Activated B cell treated with CpG ODN at 0.5 μM for 24 hours (primary cell): Measurements from ENCODE around the gene TCF12. TPM values are rescaled to one million over a fixed set of nuclear protein-coding genes. Genes with fewer than 3 reads are reported as not detected.

ENCODE experiments used
- ATAC-seq: fragments of 200-7000 bp; cut with Tn5 transposase; one replicate; pipeline ENCODE4 v1.10.0; 2021; ENCODE audit warnings: low read depth, mild to moderate bottlenecking, moderate library complexity
- CTCF ChIA-PET: fragments of 350-600 bp; sonication (Branson Sonifier 250); formaldehyde crosslinking; loops from one replicate; lab custom pipeline; 2021; ENCODE audit warnings: antibody characterized with exemption; lab: Charles Lee
- POLR2A ChIA-PET: fragments of 350-600 bp; sonication (Branson Sonifier 250); formaldehyde crosslinking; loops from one replicate; lab custom pipeline; 2021; ENCODE audit warnings: antibody characterized with exemption; lab: Charles Lee
- DNase-seq: peaks from one replicate; pipeline ENCODE4 v3.0.0; 2022
- H3K27ac Mint-ChIP-seq: one replicate; pipeline ENCODE4 v1.8.0; 2020; ENCODE audit warnings: mixed read lengths
- H3K27me3 Mint-ChIP-seq: one replicate; pipeline ENCODE4 v1.8.0; 2021; ENCODE audit warnings: mixed read lengths
- H3K36me3 Mint-ChIP-seq: one replicate; pipeline ENCODE4 v1.8.0; 2021; ENCODE audit warnings: low read depth, mixed read lengths
- H3K4me1 Mint-ChIP-seq: one replicate; pipeline ENCODE4 v1.8.0; 2021; ENCODE audit warnings: mixed read lengths
- H3K4me3 Mint-ChIP-seq: one replicate; pipeline ENCODE4 v1.8.0; 2020; ENCODE audit warnings: mild to moderate bottlenecking, mixed read lengths
- H3K9me3 Mint-ChIP-seq: one replicate; pipeline ENCODE4 v1.8.0; 2020; ENCODE audit warnings: mixed read lengths
- CTCF ChIP-seq: fragments of 200-600 bp; IDR thresholded peaks from one replicate; pipeline ENCODE4 v1.8.0; 2022; ENCODE audit warnings: antibody characterized with exemption, mild to moderate bottlenecking
- intact Hi-C: fragments of 100-400 bp; cut with micrococcal nuclease; formaldehyde crosslinking; loops from one replicate; pipeline ENCODE4 v1.15.1; 2024
- total RNA-seq: library from RNA; stranded (reverse); gene quantifications from 2 replicates; pipeline ENCODE4 v1.2.3, GENCODE V29; 2022

TCF12 gene
- total RNA-seq, 1 donor from 2014 or later = 119 TPM

DNA sequence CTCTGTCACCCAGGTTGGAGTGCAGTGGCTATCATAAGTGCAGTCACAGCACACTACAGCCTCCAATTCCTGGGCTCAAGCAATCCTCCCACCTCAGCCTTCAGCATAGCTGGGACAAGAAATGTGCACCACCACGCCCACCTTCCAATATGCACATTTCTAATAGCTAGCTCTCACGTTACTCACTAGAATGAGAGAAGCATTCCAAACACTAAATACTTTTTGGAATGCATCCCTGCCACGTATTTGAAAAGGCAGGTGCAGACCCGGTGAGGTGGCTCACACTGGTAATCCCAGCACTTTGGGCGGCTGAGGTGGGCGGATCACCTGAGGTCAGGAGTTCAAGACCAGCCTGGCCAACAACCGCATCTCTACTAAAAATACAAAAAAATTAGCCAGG, 7.6 kb upstream of the TCF12 start:
- H3K4me1 Mint-ChIP-seq = peaks cover 14% of the 10 kb centered on the region
- CTCF ChIA-PET = no interaction called here
- TF ChIP-seq CTCF = no peak

GRCh38 chr15:56913241-56913640, 5.2 kb upstream of the TCF12 start:
- intact Hi-C loops = no loop called here
- H3K4me3 Mint-ChIP-seq = no peak overlapping the region
- no peak for TF ChIP-seq CTCF
- DNase-seq = no peak
- ChIA-PET POLR2A (no interaction called here), CTCF (no interaction called here)
- no peak for ATAC-seq
- H3K27ac Mint-ChIP-seq = no peak overlapping the region
- H3K27me3 Mint-ChIP-seq = no peaks in the 10 kb centered on the region
- H3K36me3 Mint-ChIP-seq = no peaks in the 10 kb centered on the region
- peaks cover 16% of the 10 kb centered on the region for H3K4me1 Mint-ChIP-seq
- no peaks in the 10 kb centered on the region for H3K9me3 Mint-ChIP-seq

More for the DNA sequence above, 7.6 kb upstream of the TCF12 start:
- intact Hi-C loops = no loop called here
- no peak overlapping the region for H3K4me3 Mint-ChIP-seq
- ATAC-seq (no peak), DNase-seq (no peak)
- no peaks in the 10 kb centered on the region for H3K36me3 Mint-ChIP-seq
- no peaks in the 10 kb centered on the region for H3K27me3 Mint-ChIP-seq
- H3K27ac Mint-ChIP-seq = no peak overlapping the region
- POLR2A ChIA-PET = no interaction called here
- H3K9me3 Mint-ChIP-seq = no peaks in the 10 kb centered on the region

GRCh38 chr15:56913670-56914069, 4.8 kb upstream of the TCF12 start:
- Mint-ChIP-seq H3K36me3 (no peaks in the 10 kb centered on the region), H3K4me1 (peaks cover 16% of the 10 kb centered on the region), H3K27ac (no peak overlapping the region), H3K27me3 (no peaks in the 10 kb centered on the region), H3K4me3 (no peak overlapping the region), H3K9me3 (no peaks in the 10 kb centered on the region)
- DNase-seq (no peak), ATAC-seq (no peak)
- ChIA-PET POLR2A (no interaction called here), CTCF (interaction anchor here (0.6 kb wide), 1 partner anchor 12 kb away, joined by 3 read pairs; no protein-coding TSS in a partner anchor)
- no peak for TF ChIP-seq CTCF
- intact Hi-C loops = no loop called here

DNA sequence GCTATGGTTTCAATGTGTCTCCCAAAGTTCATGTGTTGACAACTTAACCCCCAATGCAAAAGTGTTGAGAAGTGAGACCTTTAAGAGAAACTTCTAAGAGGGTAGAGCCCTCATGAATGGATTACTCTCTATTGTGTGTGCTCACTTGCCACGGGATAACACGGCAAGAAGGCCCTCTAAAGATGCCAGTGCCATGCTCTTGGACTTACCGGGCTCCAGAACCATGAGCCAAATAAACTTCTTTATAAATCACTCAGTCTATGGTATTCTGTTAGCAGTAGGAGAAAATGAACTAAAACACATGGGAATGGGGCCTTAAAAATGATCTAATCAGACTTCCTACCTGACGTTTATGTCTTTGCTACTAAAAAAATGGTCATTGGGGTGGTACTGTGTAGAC, 2.6 kb upstream of the TCF12 start:
- no peak overlapping the region for H3K27ac Mint-ChIP-seq
- TF ChIP-seq CTCF = no peak
- ATAC-seq (no peak), DNase-seq (no peak)
- intact Hi-C loops = loop anchor here (2.0 to 5.0 kb wide), 6 partner anchors 94 to 671 kb away; partner anchors contain the start of gene TEX9
- peak overlapping the region; percentile 32 for H3K4me3 Mint-ChIP-seq
- peaks cover 27% of the 10 kb centered on the region for H3K4me1 Mint-ChIP-seq
- peaks cover 9% of the 10 kb centered on the region for H3K36me3 Mint-ChIP-seq
- ChIA-PET POLR2A (no interaction called here), CTCF (no interaction called here)
- no peaks in the 10 kb centered on the region for H3K27me3 Mint-ChIP-seq
- H3K9me3 Mint-ChIP-seq = no peaks in the 10 kb centered on the region

DNA sequence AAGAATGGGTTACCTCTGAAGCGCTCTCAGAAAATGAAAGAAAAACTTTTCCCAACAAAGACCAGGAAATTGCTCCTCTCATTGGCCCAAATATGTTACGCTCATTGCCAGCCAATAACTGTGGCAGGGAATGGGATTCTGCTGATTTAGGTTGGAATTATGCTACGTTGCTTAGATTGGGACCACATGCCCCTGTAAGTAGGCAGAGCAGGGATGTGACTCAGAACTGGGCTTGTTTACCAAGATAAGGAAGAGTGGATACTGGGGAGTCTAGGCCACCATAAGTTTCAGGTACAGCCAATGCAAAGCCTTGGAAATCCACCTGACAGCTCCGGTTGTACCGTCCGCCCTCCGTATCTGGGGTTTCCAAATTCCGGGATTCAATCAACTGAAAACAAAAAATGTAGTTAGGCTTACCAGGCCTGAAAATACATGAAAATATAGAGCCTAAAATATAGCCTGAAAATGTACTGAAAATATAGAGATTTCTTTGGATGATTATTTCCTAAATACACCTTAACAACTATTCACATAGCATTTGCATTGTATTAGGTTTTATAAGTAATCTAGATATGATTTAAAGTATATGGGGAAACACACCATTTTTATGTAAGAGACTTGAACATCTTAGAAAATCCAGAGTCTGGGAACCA, 1.5 kb upstream of the TCF12 start:
- no peaks in the 10 kb centered on the region for H3K27me3 Mint-ChIP-seq
- DNase-seq = no peak
- H3K4me1 Mint-ChIP-seq = peaks cover 28% of the 10 kb centered on the region
- peak overlapping the region; percentile 88 for H3K4me3 Mint-ChIP-seq
- intact Hi-C loops = loop anchor here (2.0 to 5.0 kb wide), 6 partner anchors 95 to 672 kb away; partner anchors contain the start of gene TEX9
- ChIA-PET POLR2A (interaction anchor here (2.8 to 4.0 kb wide), 2 partner anchors 9 to 30 kb away, joined by 17 to 84 read pairs; no protein-coding TSS in a partner anchor), CTCF (interaction anchor here (1.3 kb wide), 1 partner anchor 228 kb away, joined by 6 read pairs; no protein-coding TSS in a partner anchor)
- ATAC-seq = no peak
- H3K36me3 Mint-ChIP-seq = peaks cover 9% of the 10 kb centered on the region
- TF ChIP-seq CTCF = no peak
- peak overlapping the region; percentile 79 for H3K27ac Mint-ChIP-seq
- H3K9me3 Mint-ChIP-seq = no peaks in the 10 kb centered on the region
